Panc1 (cell line): ENCODE data around the gene SRSF12. TPM values are rescaled to one million over a fixed set of nuclear protein-coding genes. Genes with fewer than 3 reads are reported as not detected.

Experiments
- ATAC-seq: fragments of 200-7000 bp; cut with Tn5 transposase; 2 replicates; pipeline ENCODE4 v1.9.1; 2020; ENCODE audit warnings: mild to moderate bottlenecking, moderate library complexity
- BruUV-seq: library from RNA; stranded (reverse); fragments of 400-500 nt; replicated peaks from 2 replicates; lab custom pipeline; 2021; lab: Mats Ljungman, UMichigan
- CTCF ChIA-PET: fragments of 300-600 bp; sonication (Branson Sonifier 250); formaldehyde crosslinking; loops from one replicate; lab custom pipeline; 2022; ENCODE audit warnings: antibody characterized with exemption; lab: Charles Lee
- POLR2A ChIA-PET: fragments of 300-600 bp; sonication (Branson Sonifier 250); formaldehyde crosslinking; loops from one replicate; lab custom pipeline; 2022; ENCODE audit warnings: antibody characterized with exemption; lab: Charles Lee
- DNase-seq: peaks from one replicate; pipeline ENCODE4 v3.0.0-alpha.2; 2010; ENCODE audit warnings: low read depth, low spot score
- H3K27ac ChIP-seq: 2 replicates; pipeline ENCODE4 v1.5.1; 2011; ENCODE audit warnings: mild to moderate bottlenecking, low read length, inconsistent platforms
- H3K27me3 ChIP-seq: fragments of 200-500 bp; sonication (Bioruptor generic); 2 replicates; pipeline ENCODE4 v1.6.0; 2014; ENCODE audit warnings: low read length, inconsistent platforms; ENCODE audit not compliant: control insufficient read depth, insufficient read depth
- H3K36me3 ChIP-seq: fragments of 200-500 bp; sonication (Bioruptor generic); 2 replicates; pipeline ENCODE4 v1.5.1; 2014; ENCODE audit warnings: inconsistent platforms, mild to moderate bottlenecking, low read length, moderate library complexity; ENCODE audit not compliant: control insufficient read depth, insufficient read depth
- H3K4me1 ChIP-seq: 2 replicates; pipeline ENCODE4 v1.5.1; 2011; ENCODE audit warnings: inconsistent platforms, mild to moderate bottlenecking, low read length, moderate library complexity; ENCODE audit not compliant: control insufficient read depth, insufficient read depth
- H3K4me3 ChIP-seq, 2 experiments: 2 replicates each; pipeline ENCODE4 v1.5.1; 2011 to 2012; ENCODE audit warnings: low read depth in 2 of 2, low read length in 2 of 2, mild to moderate bottlenecking in 2 of 2, inconsistent platforms in 1 of 2, moderate library complexity in 1 of 2
- H3K9me3 ChIP-seq: fragments of 200-500 bp; sonication (Bioruptor generic); 2 replicates; pipeline ENCODE4 v1.5.1; 2014; ENCODE audit warnings: low read depth, mild to moderate bottlenecking, inconsistent platforms, low read length, moderate library complexity; ENCODE audit not compliant: control insufficient read depth, insufficient read depth
- CTCF ChIP-seq: fragments of 450-650 bp; IDR thresholded peaks from 2 replicates; pipeline ENCODE4 v1.5.1; 2017; ENCODE audit warnings: mild to moderate bottlenecking
- POLR2AphosphoS5 ChIP-seq: IDR thresholded peaks from 2 replicates; pipeline ENCODE4 v1.6.1; 2012; ENCODE audit warnings: mild to moderate bottlenecking, low read depth, low read length, moderate library complexity
- REST ChIP-seq, 2 experiments: IDR thresholded peaks; 2 replicates each; pipeline ENCODE4 v1.6.1; 2011 to 2012; ENCODE audit warnings: low read depth in 2 of 2, control low read depth in 1 of 2, low read length in 1 of 2, mild to moderate bottlenecking in 1 of 2, moderate library complexity in 1 of 2; ENCODE audit not compliant: insufficient read depth in 1 of 2
- SIN3A ChIP-seq: IDR thresholded peaks from 2 replicates; pipeline ENCODE4 v1.6.1; 2012; ENCODE audit warnings: low read depth, mild to moderate bottlenecking, low read length, moderate library complexity, borderline replicate concordance; ENCODE audit not compliant: insufficient read depth
- TCF7L2 ChIP-seq: IDR thresholded peaks from 2 replicates; pipeline ENCODE4 v1.6.1; 2011; ENCODE audit warnings: mild to moderate bottlenecking, low read depth, low read length, inconsistent platforms
- in situ Hi-C: cut with HindIII; loops from 2 replicates; pipeline ENCODE4 v1.10.0; 2016; ENCODE audit warnings: low sequenced_read_pairs, low pct_unique_long_range_greater_than_20kb
- intact Hi-C: fragments of 100-400 bp; cut with micrococcal nuclease; formaldehyde crosslinking; loops from one replicate; pipeline ENCODE4 v1.10.0; 2022; ENCODE audit not compliant: unreplicated experiment
- total RNA-seq: library from RNA; stranded (reverse); gene quantifications from one replicate; pipeline ENCODE4 v1.2.1, GENCODE V29; 2021; ENCODE audit not compliant: unreplicated experiment

SRSF12 gene
- total RNA-seq, 1 experiment from 2014 or later, result 0.28 TPM

GRCh38 chr6:89081129-89081422, 36.8 kb downstream of the SRSF12 start:
- Histone ChIP-seq H3K4me3 (peak overlapping the region; percentile 92 to 94), H3K27ac (peak overlapping the region; percentile 86), H3K9me3 (no peaks in the 10 kb centered on the region), H3K4me1 (peaks cover 16% of the 10 kb centered on the region), H3K36me3 (peaks cover 26% of the 10 kb centered on the region), H3K27me3 (no peaks in the 10 kb centered on the region)
- peak; percentile 30 for ATAC-seq
- intact Hi-C loops, result no loop called here
- CTCF ChIA-PET, result no interaction called here
- no peak for DNase-seq
- POLR2A ChIA-PET, result interaction anchor here (0.7 to 0.9 kb wide), 3 partner anchors 90 to 276 kb away, joined by 3 to 6 read pairs (median 3); partner anchors contain the start of gene RNGTT
- no TSS peak for BruUV-seq
- TF ChIP-seq REST (IDR thresholded peaks at IDR 0.05; ENCODE audit: insufficient read depth in 1 of 2, low read depth in 2 of 2, low read length in 1 of 2), result no peak
- no peak for TF ChIP-seq CTCF
- no peak for TF ChIP-seq SIN3A
- no peak for TF ChIP-seq POLR2AphosphoS5
- TF ChIP-seq TCF7L2, result no peak
- in situ Hi-C loops, result no loop called here

GRCh38 chr6:89080281-89081128, 37.4 kb downstream of the SRSF12 start, which contains the start of gene PNRC1:
PNRC1 (plus strand) TSS chr6:89080751; CDS start chr6:89080895, 144 bp downstream.
- ChIA-PET CTCF (interaction anchor here (0.7 to 0.8 kb wide), 3 partner anchors 66 to 261 kb away, joined by 4 to 6 read pairs (median 5); no protein-coding TSS in a partner anchor), POLR2A (interaction anchor here (0.6 to 0.9 kb wide), 8 partner anchors 13 to 276 kb away, joined by 3 to 12 read pairs (median 4); partner anchors contain the start of genes PM20D2, RNGTT and UBE2J1)
- H3K36me3 ChIP-seq, result peaks cover 25% of the 10 kb centered on the region
- peak within 1 kb of the TSS; percentile 92 to 94 for H3K4me3 ChIP-seq
- ATAC-seq (peak; percentile 93), DNase-seq (peak; percentile 90)
- in situ Hi-C loops (no loop called here), intact Hi-C loops (no loop called here)
- peak within 1 kb of the TSS; percentile 98 for H3K27ac ChIP-seq
- no peaks in the 10 kb centered on the region for H3K27me3 ChIP-seq
- BruUV-seq, result TSS peak; percentile 34
- H3K4me1 ChIP-seq, result peaks cover 16% of the 10 kb centered on the region
- no peaks in the 10 kb centered on the region for H3K9me3 ChIP-seq
- TF ChIP-seq CTCF, result no peak
- TF ChIP-seq TCF7L2, result no peak; the same call in 1 of the 2 replicates
- TF ChIP-seq REST (IDR thresholded peaks at IDR 0.05; ENCODE audit: insufficient read depth in 1 of 2, low read depth in 2 of 2, low read length in 1 of 2), result no peak
- TF ChIP-seq SIN3A, result 0 out of 2 replicates have a peak, but pooled peaks have one; percentile 62
- peak; percentile 96 for TF ChIP-seq POLR2AphosphoS5
